Liver (tissue), 9 donors: ENCODE data around the gene PNMA1. TPM values are rescaled to one million over a fixed set of nuclear protein-coding genes. Genes with fewer than 3 reads are reported as not detected.

Source experiments
- DNase-seq: peaks from one replicate; pipeline ENCODE4 v3.0.0-alpha.2; 2017; ENCODE audit warnings: low spot score
- H3K27ac ChIP-seq, 2 donors: one replicate each; pipeline ENCODE4 v1.7.0; 2013; ENCODE audit warnings: inconsistent platforms in 2 of 2, low read length in 2 of 2, control low read depth in 1 of 2, low read depth in 1 of 2, mild to moderate bottlenecking in 1 of 2
- H3K27me3 ChIP-seq, 4 donors: one replicate each; pipeline versions ENCODE4 v1.6.1 to v1.7.0; 2013; ENCODE audit warnings: low read length in 3 of 4, inconsistent platforms in 1 of 4, mild to moderate bottlenecking in 1 of 4, moderate library complexity in 1 of 4; ENCODE audit not compliant: control insufficient read depth in 4 of 4, insufficient read depth in 4 of 4
- H3K36me3 ChIP-seq, 4 donors: one replicate each; pipeline versions ENCODE4 v1.6.1 to v1.7.0; 2013; ENCODE audit warnings: low read length in 3 of 4, mild to moderate bottlenecking in 3 of 4, low read depth in 1 of 4, moderate library complexity in 1 of 4; ENCODE audit not compliant: control insufficient read depth in 4 of 4, insufficient read depth in 3 of 4
- H3K4me1 ChIP-seq, 4 donors: one replicate each; pipeline versions ENCODE4 v1.6.1 to v1.7.0; 2013; ENCODE audit warnings: low read length in 3 of 4, mild to moderate bottlenecking in 3 of 4, moderate library complexity in 1 of 4; ENCODE audit not compliant: control insufficient read depth in 4 of 4, insufficient read depth in 4 of 4
- H3K4me3 ChIP-seq, 3 donors: one replicate each; pipeline versions ENCODE4 v1.6.1 to v1.7.0; 2013; ENCODE audit warnings: low read length in 3 of 3, control low read depth in 1 of 3, low read depth in 1 of 3, mild to moderate bottlenecking in 1 of 3
- H3K9ac ChIP-seq, 2 donors: one replicate each; pipeline ENCODE4 v1.7.0; 2013; ENCODE audit warnings: low read length in 2 of 2, mild to moderate bottlenecking in 2 of 2, moderate library complexity in 2 of 2, control low read depth in 1 of 2, low read depth in 1 of 2
- H3K9me3 ChIP-seq, 4 donors: one replicate each; pipeline versions ENCODE4 v1.6.1 to v1.7.0; 2013; ENCODE audit warnings: low read length in 3 of 4; ENCODE audit not compliant: control insufficient read depth in 4 of 4
- EGR1 ChIP-seq, 2 donors: IDR thresholded peaks; 2 replicates each; pipeline ENCODE4 v1.6.1; 2016 to 2018; ENCODE audit warnings: antibody characterized with exemption in 2 of 2, low read depth in 2 of 2
- FOXA1 ChIP-seq: IDR thresholded peaks from 2 replicates; pipeline ENCODE4 v1.6.1; 2016; ENCODE audit warnings: antibody characterized with exemption
- FOXA2 ChIP-seq: IDR thresholded peaks from 2 replicates; pipeline ENCODE4 v1.6.1; 2016; ENCODE audit warnings: antibody characterized with exemption
- GABPA ChIP-seq, 2 donors: IDR thresholded peaks in 1 of 2; conservative IDR thresholded peaks in 1 of 2; 2 replicates each; pipeline ENCODE4 v1.6.1; 2016; ENCODE audit warnings: antibody characterized with exemption in 2 of 2, mild to moderate bottlenecking in 1 of 2, moderate library complexity in 1 of 2
- HNF4A ChIP-seq, 2 donors: conservative IDR thresholded peaks; 2 replicates each; pipeline ENCODE4 v1.6.1; 2016; ENCODE audit warnings: antibody characterized with exemption in 2 of 2, mild to moderate bottlenecking in 2 of 2
- HNF4G ChIP-seq: IDR thresholded peaks from 2 replicates; pipeline ENCODE4 v1.6.1; 2016; ENCODE audit warnings: antibody characterized with exemption
- JUND ChIP-seq, 2 donors: IDR thresholded peaks; 2 replicates each; pipeline ENCODE4 v1.6.1; 2016; ENCODE audit warnings: antibody characterized with exemption in 2 of 2
- NR2F2 ChIP-seq: IDR thresholded peaks from 2 replicates; pipeline ENCODE4 v1.6.1; 2016; ENCODE audit warnings: antibody characterized with exemption
- RAD21 ChIP-seq, 2 donors: IDR thresholded peaks; 2 replicates each; pipeline ENCODE4 v1.6.1; 2016; ENCODE audit warnings: antibody characterized with exemption in 2 of 2, mild to moderate bottlenecking in 2 of 2
- RXRA ChIP-seq, 2 donors: IDR thresholded peaks; 2 replicates each; pipeline ENCODE4 v1.6.1; 2017 to 2018; ENCODE audit warnings: antibody characterized with exemption in 2 of 2, mild to moderate bottlenecking in 1 of 2
- SP1 ChIP-seq: IDR thresholded peaks from 2 replicates; pipeline ENCODE4 v1.6.1; 2018; ENCODE audit warnings: antibody characterized with exemption, mild to moderate bottlenecking
- TAF1 ChIP-seq: conservative IDR thresholded peaks from 2 replicates; pipeline ENCODE4 v1.6.1; 2016; ENCODE audit warnings: antibody characterized with exemption, mild to moderate bottlenecking
- YY1 ChIP-seq: IDR thresholded peaks from 2 replicates; pipeline ENCODE4 v1.6.1; 2016; ENCODE audit warnings: antibody characterized with exemption, mild to moderate bottlenecking
- WGBS: extraction: QIAGEN DNeasy Blood & Tissue Kit; methylation state at CpG from one replicate; pipeline ENCODE4 v1.1.7; 2013; 5-methylcytosine and 5-hydroxymethylcytosine counted together
- polyA plus RNA-seq, 2 donors: library from polyadenylated mRNA; stranded (reverse) in 1 of 2; unstranded in 1 of 2; fragments of 200-250 nt in 1 of 2; fragments of >200 nt in 1 of 2; fragmentation: Nextera tagmentation in 1 of 2; extraction: Ambion mirVana in 1 of 2; gene quantifications; one replicate each; pipeline versions ENCODE4 v1.2.1 to v1.2.3, GENCODE V29; 2013 to 2015
- total RNA-seq, 2 donors: library from RNA; depleted of rRNA; stranded (reverse); fragments of >200 nt; gene quantifications; one replicate each; pipeline ENCODE4 v1.2.3, GENCODE V29; 2014
- TF ChIP-seq, protein P1 (sequence below): IDR thresholded peaks from 2 replicates; pipeline ENCODE4 v1.6.1; 2016; ENCODE audit warnings: antibody characterized with exemption
- TF ChIP-seq, protein P2 (sequence below): IDR thresholded peaks from 2 replicates; pipeline ENCODE4 v1.6.1; 2016; ENCODE audit warnings: antibody characterized with exemption, mild to moderate bottlenecking
- TF ChIP-seq, protein P3 (sequence below): fragments of 150-350 bp; IDR thresholded peaks from 2 replicates; pipeline ENCODE4 v1.5.1; 2017; ENCODE audit warnings: improper control_type of control experiment, low read depth, low read length; ENCODE audit not compliant: missing input control
- TF ChIP-seq, protein P4 (sequence below): IDR thresholded peaks from 2 replicates; pipeline ENCODE4 v1.6.1; 2016; ENCODE audit warnings: antibody characterized with exemption
- TF ChIP-seq, protein P5 (sequence below): IDR thresholded peaks from 2 replicates; pipeline ENCODE4 v1.6.1; 2016; ENCODE audit warnings: antibody characterized with exemption
- donor health status: healthy.
- donor health status: healthy.
- donor health status: healthy.
- donor health status: healthy.
- donor health status: healthy.

PNMA1 gene
- total and polyA plus RNA-seq, 4 donors: 2.3 to 10.4 (median 3.4) TPM

DNA sequence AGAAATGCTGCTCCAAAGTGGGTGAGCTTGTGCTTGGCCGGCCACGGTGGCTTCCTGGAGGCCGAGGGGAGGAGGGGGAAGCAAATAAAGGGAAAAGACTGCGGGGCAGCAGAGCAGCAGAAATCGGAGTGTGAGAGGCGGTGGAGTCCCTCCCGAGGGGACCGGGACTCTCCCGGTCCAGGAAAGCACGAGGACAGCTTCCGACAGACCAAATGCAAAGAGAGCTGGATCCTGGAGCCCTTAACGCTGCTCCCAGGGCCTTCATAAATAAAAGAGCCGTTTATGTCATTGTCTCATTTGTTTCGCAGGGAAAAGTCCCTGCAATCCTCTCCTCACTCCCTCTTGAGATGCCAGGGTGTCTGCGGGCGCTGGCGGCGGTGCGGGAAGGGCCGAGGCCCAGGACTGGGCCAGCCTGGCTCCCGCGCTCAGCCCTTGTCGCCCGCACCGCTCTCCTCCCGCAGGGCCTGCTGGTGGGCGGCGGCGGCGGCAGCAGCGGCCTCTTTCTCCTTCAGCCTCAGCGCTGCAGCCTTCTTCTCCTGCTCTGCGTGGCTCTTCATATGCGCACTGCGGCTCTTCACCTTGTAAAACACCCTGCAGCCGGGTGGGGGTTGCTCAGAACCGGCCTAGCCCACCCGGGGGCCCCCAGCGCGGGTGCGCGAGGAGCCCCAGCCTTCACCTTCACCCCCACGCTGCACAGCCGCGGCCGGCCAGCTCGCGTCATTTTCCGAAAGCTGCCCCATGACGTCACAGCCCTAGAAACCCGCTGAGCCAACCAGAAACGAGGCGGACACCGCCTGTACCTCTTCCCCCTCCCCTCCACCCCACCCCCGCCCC is 4.5 kb upstream of the PNMA1 start:
- Histone ChIP-seq H3K9me3 (no peaks in the 10 kb centered on the region), H3K27ac (no peak overlapping the region), H3K9ac (no peak overlapping the region), H3K27me3 (no peaks in the 10 kb centered on the region), H3K4me1 (peaks cover 2 to 31% (median 23%) of the 10 kb centered on the region in 4 donors), H3K4me3 (no peak overlapping the region), H3K36me3 (peaks cover 7 to 61% (median 35%) of the 10 kb centered on the region in 4 donors)
- no peak for DNase-seq
- WGBS: 90% methylated on average over 55 of the region's 55 CpGs
- TF ChIP-seq, protein P1, sequence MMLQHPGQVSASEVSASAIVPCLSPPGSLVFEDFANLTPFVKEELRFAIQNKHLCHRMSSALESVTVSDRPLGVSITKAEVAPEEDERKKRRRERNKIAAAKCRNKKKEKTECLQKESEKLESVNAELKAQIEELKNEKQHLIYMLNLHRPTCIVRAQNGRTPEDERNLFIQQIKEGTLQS: no peak
- TF ChIP-seq, protein P2, sequence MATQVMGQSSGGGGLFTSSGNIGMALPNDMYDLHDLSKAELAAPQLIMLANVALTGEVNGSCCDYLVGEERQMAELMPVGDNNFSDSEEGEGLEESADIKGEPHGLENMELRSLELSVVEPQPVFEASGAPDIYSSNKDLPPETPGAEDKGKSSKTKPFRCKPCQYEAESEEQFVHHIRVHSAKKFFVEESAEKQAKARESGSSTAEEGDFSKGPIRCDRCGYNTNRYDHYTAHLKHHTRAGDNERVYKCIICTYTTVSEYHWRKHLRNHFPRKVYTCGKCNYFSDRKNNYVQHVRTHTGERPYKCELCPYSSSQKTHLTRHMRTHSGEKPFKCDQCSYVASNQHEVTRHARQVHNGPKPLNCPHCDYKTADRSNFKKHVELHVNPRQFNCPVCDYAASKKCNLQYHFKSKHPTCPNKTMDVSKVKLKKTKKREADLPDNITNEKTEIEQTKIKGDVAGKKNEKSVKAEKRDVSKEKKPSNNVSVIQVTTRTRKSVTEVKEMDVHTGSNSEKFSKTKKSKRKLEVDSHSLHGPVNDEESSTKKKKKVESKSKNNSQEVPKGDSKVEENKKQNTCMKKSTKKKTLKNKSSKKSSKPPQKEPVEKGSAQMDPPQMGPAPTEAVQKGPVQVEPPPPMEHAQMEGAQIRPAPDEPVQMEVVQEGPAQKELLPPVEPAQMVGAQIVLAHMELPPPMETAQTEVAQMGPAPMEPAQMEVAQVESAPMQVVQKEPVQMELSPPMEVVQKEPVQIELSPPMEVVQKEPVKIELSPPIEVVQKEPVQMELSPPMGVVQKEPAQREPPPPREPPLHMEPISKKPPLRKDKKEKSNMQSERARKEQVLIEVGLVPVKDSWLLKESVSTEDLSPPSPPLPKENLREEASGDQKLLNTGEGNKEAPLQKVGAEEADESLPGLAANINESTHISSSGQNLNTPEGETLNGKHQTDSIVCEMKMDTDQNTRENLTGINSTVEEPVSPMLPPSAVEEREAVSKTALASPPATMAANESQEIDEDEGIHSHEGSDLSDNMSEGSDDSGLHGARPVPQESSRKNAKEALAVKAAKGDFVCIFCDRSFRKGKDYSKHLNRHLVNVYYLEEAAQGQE: no peak
- no peak for TF ChIP-seq FOXA2
- TF ChIP-seq HNF4A (conservative IDR thresholded peaks at IDR 0.05): no peak
- no peak for TF ChIP-seq FOXA1
- no peak for TF ChIP-seq SP1
- TF ChIP-seq TAF1: no peak
- no peak for TF ChIP-seq RAD21 (IDR thresholded peaks at IDR 0.05)
- TF ChIP-seq GABPA (IDR thresholded peaks at IDR 0.05 in 1 of 2, conservative IDR thresholded peaks at IDR 0.05 in 1 of 2): no peak
- TF ChIP-seq YY1: no peak
- TF ChIP-seq EGR1 (IDR thresholded peaks at IDR 0.05; ENCODE audit: low read depth in 2 of 2): no peak
- no peak for TF ChIP-seq NR2F2
- TF ChIP-seq, protein P3, sequence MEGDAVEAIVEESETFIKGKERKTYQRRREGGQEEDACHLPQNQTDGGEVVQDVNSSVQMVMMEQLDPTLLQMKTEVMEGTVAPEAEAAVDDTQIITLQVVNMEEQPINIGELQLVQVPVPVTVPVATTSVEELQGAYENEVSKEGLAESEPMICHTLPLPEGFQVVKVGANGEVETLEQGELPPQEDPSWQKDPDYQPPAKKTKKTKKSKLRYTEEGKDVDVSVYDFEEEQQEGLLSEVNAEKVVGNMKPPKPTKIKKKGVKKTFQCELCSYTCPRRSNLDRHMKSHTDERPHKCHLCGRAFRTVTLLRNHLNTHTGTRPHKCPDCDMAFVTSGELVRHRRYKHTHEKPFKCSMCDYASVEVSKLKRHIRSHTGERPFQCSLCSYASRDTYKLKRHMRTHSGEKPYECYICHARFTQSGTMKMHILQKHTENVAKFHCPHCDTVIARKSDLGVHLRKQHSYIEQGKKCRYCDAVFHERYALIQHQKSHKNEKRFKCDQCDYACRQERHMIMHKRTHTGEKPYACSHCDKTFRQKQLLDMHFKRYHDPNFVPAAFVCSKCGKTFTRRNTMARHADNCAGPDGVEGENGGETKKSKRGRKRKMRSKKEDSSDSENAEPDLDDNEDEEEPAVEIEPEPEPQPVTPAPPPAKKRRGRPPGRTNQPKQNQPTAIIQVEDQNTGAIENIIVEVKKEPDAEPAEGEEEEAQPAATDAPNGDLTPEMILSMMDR: no peak
- TF ChIP-seq HNF4G: no peak
- no peak for TF ChIP-seq RXRA (IDR thresholded peaks at IDR 0.05)
- TF ChIP-seq, protein P4, sequence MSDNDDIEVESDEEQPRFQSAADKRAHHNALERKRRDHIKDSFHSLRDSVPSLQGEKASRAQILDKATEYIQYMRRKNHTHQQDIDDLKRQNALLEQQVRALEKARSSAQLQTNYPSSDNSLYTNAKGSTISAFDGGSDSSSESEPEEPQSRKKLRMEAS: no peak
- TF ChIP-seq, protein P5, sequence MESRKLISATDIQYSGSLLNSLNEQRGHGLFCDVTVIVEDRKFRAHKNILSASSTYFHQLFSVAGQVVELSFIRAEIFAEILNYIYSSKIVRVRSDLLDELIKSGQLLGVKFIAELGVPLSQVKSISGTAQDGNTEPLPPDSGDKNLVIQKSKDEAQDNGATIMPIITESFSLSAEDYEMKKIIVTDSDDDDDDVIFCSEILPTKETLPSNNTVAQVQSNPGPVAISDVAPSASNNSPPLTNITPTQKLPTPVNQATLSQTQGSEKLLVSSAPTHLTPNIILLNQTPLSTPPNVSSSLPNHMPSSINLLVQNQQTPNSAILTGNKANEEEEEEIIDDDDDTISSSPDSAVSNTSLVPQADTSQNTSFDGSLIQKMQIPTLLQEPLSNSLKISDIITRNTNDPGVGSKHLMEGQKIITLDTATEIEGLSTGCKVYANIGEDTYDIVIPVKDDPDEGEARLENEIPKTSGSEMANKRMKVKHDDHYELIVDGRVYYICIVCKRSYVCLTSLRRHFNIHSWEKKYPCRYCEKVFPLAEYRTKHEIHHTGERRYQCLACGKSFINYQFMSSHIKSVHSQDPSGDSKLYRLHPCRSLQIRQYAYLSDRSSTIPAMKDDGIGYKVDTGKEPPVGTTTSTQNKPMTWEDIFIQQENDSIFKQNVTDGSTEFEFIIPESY: no peak
- no peak for TF ChIP-seq JUND (IDR thresholded peaks at IDR 0.05)
